Measurements from ENCODE around the gene DMPK. TPM values are rescaled to one million over a fixed set of nuclear protein-coding genes. Genes with fewer than 3 reads are reported as not detected.
A peak's percentile ranks its signal among the peaks of the same experiment; 100 is the strongest.
"Not testable (repeated sequence)": the region's sequence is repeated elsewhere in the genome, so short reads cannot be mapped to it uniquely, and the experiment has no call there.

DMPK gene
- total and polyA plus RNA-seq, 5 donors from 2014 or later: 0.61 to 68.1 (median 1.5) TPM

- DNase-seq: no peak
- Histone ChIP-seq H3K9me3 (ENCODE audit: control insufficient read depth in 2 of 2, low read length in 2 of 2) (no peaks in the 10 kb centered on the region), H3K4me3 (ENCODE audit: low read depth, low read length) (no peak overlapping the region), H3K27me3 (ENCODE audit: control insufficient read depth, insufficient read depth, low read length) (peaks cover 3% of the 10 kb centered on the region), H3K4me1 (ENCODE audit: control insufficient read depth, insufficient read depth, low read length, poor library complexity, severe bottlenecking) (no peaks in the 10 kb centered on the region), H3K36me3 (ENCODE audit: control insufficient read depth, insufficient read depth, low read length) (no peaks in the 10 kb centered on the region), H3K27ac (ENCODE audit: insufficient read depth, low read length, poor library complexity, severe bottlenecking) (no peak overlapping the region)
- Mint-ChIP-seq H3K4me1 (peaks cover 0 to 5% (median 2%) of the 10 kb centered on the region in 4 donors), H3K36me3 (no peaks in the 10 kb centered on the region), H3K27ac (no peak overlapping the region), H3K4me3 (no peak overlapping the region), H3K9me3 (peaks cover 0 to 1% (median 0%) of the 10 kb centered on the region in 7 donors), H3K27me3 (peaks cover 7% of the 10 kb centered on the region)
- no peak for ATAC-seq (ENCODE audit: low read depth in 2 of 2)
Observed at GRCh38 chr19:45800070-45800553, 17.8 kb upstream of the DMPK start.

DNA sequence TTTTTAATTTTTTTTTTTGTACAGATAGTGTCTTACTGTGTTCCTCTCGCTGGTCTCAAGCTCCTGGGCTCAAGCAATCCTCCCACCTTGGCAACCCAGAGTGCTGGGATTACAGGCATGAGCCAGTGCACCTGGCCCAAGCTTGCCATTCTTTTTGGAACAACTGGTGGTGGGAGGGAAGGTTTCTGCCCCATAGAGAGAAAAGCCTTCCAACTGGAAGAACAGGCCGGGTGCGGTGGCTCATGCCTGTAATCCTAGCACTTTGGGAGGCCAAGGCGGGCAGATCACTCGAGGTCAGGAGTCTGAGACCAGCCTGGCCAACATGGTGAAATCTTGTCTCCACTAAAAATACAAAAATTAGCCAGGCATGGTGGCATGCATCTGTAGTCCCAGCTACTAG, 17.3 kb upstream of the DMPK start:
- not testable (repeated sequence) for DNase-seq; H3K9me3 Mint-ChIP-seq; H3K27ac ChIP-seq (ENCODE audit: insufficient read depth, low read length, poor library complexity, severe bottlenecking); H3K36me3 Mint-ChIP-seq; H3K4me1 Mint-ChIP-seq; H3K27me3 ChIP-seq (ENCODE audit: control insufficient read depth, insufficient read depth, low read length); H3K9me3 ChIP-seq (ENCODE audit: control insufficient read depth in 2 of 2, low read length in 2 of 2); H3K4me3 Mint-ChIP-seq; ATAC-seq (ENCODE audit: low read depth in 2 of 2); H3K27ac Mint-ChIP-seq; H3K4me3 ChIP-seq (ENCODE audit: low read depth, low read length); H3K4me1 ChIP-seq (ENCODE audit: control insufficient read depth, insufficient read depth, low read length, poor library complexity, severe bottlenecking); H3K36me3 ChIP-seq (ENCODE audit: control insufficient read depth, insufficient read depth, low read length)
- peaks cover 11% of the 10 kb centered on the region for H3K27me3 Mint-ChIP-seq

- peaks cover 0 to 1% (median 0%) of the 10 kb centered on the region in 7 donors for H3K9me3 Mint-ChIP-seq
- ATAC-seq (ENCODE audit: low read depth in 2 of 2) (peak; percentile 68 to 71), DNase-seq (peak; percentile 46 to 53 (median 49))
- Histone ChIP-seq H3K27me3 (ENCODE audit: control insufficient read depth, insufficient read depth, low read length) (peaks cover 3% of the 10 kb centered on the region), H3K9me3 (ENCODE audit: control insufficient read depth in 2 of 2, low read length in 2 of 2) (no peaks in the 10 kb centered on the region), H3K4me3 (ENCODE audit: low read depth, low read length) (no peak overlapping the region), H3K36me3 (ENCODE audit: control insufficient read depth, insufficient read depth, low read length) (no peaks in the 10 kb centered on the region), H3K4me1 (ENCODE audit: control insufficient read depth, insufficient read depth, low read length, poor library complexity, severe bottlenecking) (no peaks in the 10 kb centered on the region), H3K27ac (ENCODE audit: insufficient read depth, low read length, poor library complexity, severe bottlenecking) (no peak overlapping the region)
- peaks cover 0 to 8% (median 2%) of the 10 kb centered on the region in 4 donors for H3K4me1 Mint-ChIP-seq
- peak overlapping the region in 2 of 3 donors; percentile 2 to 71 for H3K27ac Mint-ChIP-seq
- H3K27me3 Mint-ChIP-seq: peaks cover 11% of the 10 kb centered on the region
- no peak overlapping the region for H3K4me3 Mint-ChIP-seq
- H3K36me3 Mint-ChIP-seq: no peaks in the 10 kb centered on the region
Observed at GRCh38 chr19:45798995-45799517, 16.8 kb upstream of the DMPK start.

GRCh38 chr19:45794627-45795026, 12.3 kb upstream of the DMPK start:
- DNase-seq (no peak), ATAC-seq (ENCODE audit: low read depth in 2 of 2) (no peak)
- Histone ChIP-seq H3K27ac (ENCODE audit: insufficient read depth, low read length, poor library complexity, severe bottlenecking) (no peak overlapping the region), H3K36me3 (ENCODE audit: control insufficient read depth, insufficient read depth, low read length) (no peaks in the 10 kb centered on the region), H3K27me3 (ENCODE audit: control insufficient read depth, insufficient read depth, low read length) (peaks cover 3% of the 10 kb centered on the region), H3K9me3 (ENCODE audit: control insufficient read depth in 2 of 2, low read length in 2 of 2) (no peaks in the 10 kb centered on the region), H3K4me3 (ENCODE audit: low read depth, low read length) (no peak overlapping the region), H3K4me1 (ENCODE audit: control insufficient read depth, insufficient read depth, low read length, poor library complexity, severe bottlenecking) (peaks cover 25% of the 10 kb centered on the region)
- H3K4me1 Mint-ChIP-seq: peaks cover 7 to 39% (median 27%) of the 10 kb centered on the region in 4 donors
- peak overlapping the region in 3 of 4 donors; percentile 27 to 89 (median 43) for H3K4me3 Mint-ChIP-seq
- peaks cover 21% of the 10 kb centered on the region for H3K27me3 Mint-ChIP-seq
- peaks cover 0 to 2% (median 0%) of the 10 kb centered on the region in 7 donors for H3K9me3 Mint-ChIP-seq
- peaks cover 4% of the 10 kb centered on the region for H3K36me3 Mint-ChIP-seq
- H3K27ac Mint-ChIP-seq: peak overlapping the region in 1 of 3 donors; percentile 47

GRCh38 chr19:45793876-45794275, 11.6 kb upstream of the DMPK start:
- H3K36me3 Mint-ChIP-seq: peaks cover 7% of the 10 kb centered on the region
- DNase-seq (no peak), ATAC-seq (ENCODE audit: low read depth in 2 of 2) (no peak)
- H3K27ac ChIP-seq (ENCODE audit: insufficient read depth, low read length, poor library complexity, severe bottlenecking): no peak overlapping the region
- peaks cover 7 to 41% (median 26%) of the 10 kb centered on the region in 4 donors for H3K4me1 Mint-ChIP-seq
- peaks cover 25% of the 10 kb centered on the region for H3K4me1 ChIP-seq (ENCODE audit: control insufficient read depth, insufficient read depth, low read length, poor library complexity, severe bottlenecking)
- H3K36me3 ChIP-seq (ENCODE audit: control insufficient read depth, insufficient read depth, low read length): peaks cover 5% of the 10 kb centered on the region
- H3K4me3 Mint-ChIP-seq: peak overlapping the region; percentile 22 to 89 (median 74)
- H3K4me3 ChIP-seq (ENCODE audit: low read depth, low read length): no peak overlapping the region
- H3K27ac Mint-ChIP-seq: peak overlapping the region in 1 of 3 donors; percentile 93
- H3K9me3 ChIP-seq (ENCODE audit: control insufficient read depth in 2 of 2, low read length in 2 of 2): no peaks in the 10 kb centered on the region
- peaks cover 0 to 2% (median 0%) of the 10 kb centered on the region in 7 donors for H3K9me3 Mint-ChIP-seq
- H3K27me3 Mint-ChIP-seq: peaks cover 16% of the 10 kb centered on the region
- peaks cover 3% of the 10 kb centered on the region for H3K27me3 ChIP-seq (ENCODE audit: control insufficient read depth, insufficient read depth, low read length)

GRCh38 chr19:45793178-45793564, 10.9 kb upstream of the DMPK start:
- Histone ChIP-seq H3K36me3 (ENCODE audit: control insufficient read depth, insufficient read depth, low read length) (peaks cover 6% of the 10 kb centered on the region), H3K27me3 (ENCODE audit: control insufficient read depth, insufficient read depth, low read length) (peaks cover 3% of the 10 kb centered on the region), H3K4me1 (ENCODE audit: control insufficient read depth, insufficient read depth, low read length, poor library complexity, severe bottlenecking) (peaks cover 25% of the 10 kb centered on the region), H3K9me3 (ENCODE audit: control insufficient read depth in 2 of 2, low read length in 2 of 2) (no peaks in the 10 kb centered on the region), H3K4me3 (ENCODE audit: low read depth, low read length) (peak overlapping the region; percentile 66), H3K27ac (ENCODE audit: insufficient read depth, low read length, poor library complexity, severe bottlenecking) (peak overlapping the region; percentile 61)
- H3K36me3 Mint-ChIP-seq: peaks cover 13% of the 10 kb centered on the region
- H3K9me3 Mint-ChIP-seq: peaks cover 0 to 2% (median 0%) of the 10 kb centered on the region in 7 donors
- H3K4me1 Mint-ChIP-seq: peaks cover 7 to 42% (median 29%) of the 10 kb centered on the region in 4 donors
- H3K4me3 Mint-ChIP-seq: peak overlapping the region; percentile 86 to 90 (median 90)
- peaks cover 15% of the 10 kb centered on the region for H3K27me3 Mint-ChIP-seq
- ATAC-seq (ENCODE audit: low read depth in 2 of 2): no peak
- no peak for DNase-seq
- peak overlapping the region; percentile 61 to 93 (median 92) for H3K27ac Mint-ChIP-seq

- Histone ChIP-seq H3K27me3 (ENCODE audit: control insufficient read depth, insufficient read depth, low read length) (peaks cover 3% of the 10 kb centered on the region), H3K4me1 (ENCODE audit: control insufficient read depth, insufficient read depth, low read length, poor library complexity, severe bottlenecking) (peaks cover 25% of the 10 kb centered on the region), H3K4me3 (ENCODE audit: low read depth, low read length) (peak within 1 kb of the TSS; percentile 70), H3K27ac (ENCODE audit: insufficient read depth, low read length, poor library complexity, severe bottlenecking) (peak within 1 kb of the TSS; percentile 61), H3K36me3 (ENCODE audit: control insufficient read depth, insufficient read depth, low read length) (peaks cover 6% of the 10 kb centered on the region), H3K9me3 (ENCODE audit: control insufficient read depth in 2 of 2, low read length in 2 of 2) (no peaks in the 10 kb centered on the region)
- Mint-ChIP-seq H3K4me1 (peaks cover 7 to 45% (median 31%) of the 10 kb centered on the region in 4 donors), H3K27me3 (peaks cover 15% of the 10 kb centered on the region), H3K36me3 (peaks cover 18% of the 10 kb centered on the region), H3K9me3 (peaks cover 0 to 2% (median 0%) of the 10 kb centered on the region in 7 donors), H3K27ac (peak within 1 kb of the TSS; percentile 61 to 94 (median 93)), H3K4me3 (peak within 1 kb of the TSS; percentile 88 to 98 (median 94))
- ATAC-seq (ENCODE audit: low read depth in 2 of 2) (peak; percentile 97), DNase-seq (peak; percentile 97 to 99 (median 99))
Observed at GRCh38 chr19:45792470-45793177, 10.3 kb upstream of the DMPK start, which contains the start of gene DMWD. TSS of gene DMWD (minus strand) at chr19:45792845. CDS start at chr19:45792756, 89 bp downstream.
